ENCODE measurements around the gene TIMP3.

Gene TIMP3

DNA sequence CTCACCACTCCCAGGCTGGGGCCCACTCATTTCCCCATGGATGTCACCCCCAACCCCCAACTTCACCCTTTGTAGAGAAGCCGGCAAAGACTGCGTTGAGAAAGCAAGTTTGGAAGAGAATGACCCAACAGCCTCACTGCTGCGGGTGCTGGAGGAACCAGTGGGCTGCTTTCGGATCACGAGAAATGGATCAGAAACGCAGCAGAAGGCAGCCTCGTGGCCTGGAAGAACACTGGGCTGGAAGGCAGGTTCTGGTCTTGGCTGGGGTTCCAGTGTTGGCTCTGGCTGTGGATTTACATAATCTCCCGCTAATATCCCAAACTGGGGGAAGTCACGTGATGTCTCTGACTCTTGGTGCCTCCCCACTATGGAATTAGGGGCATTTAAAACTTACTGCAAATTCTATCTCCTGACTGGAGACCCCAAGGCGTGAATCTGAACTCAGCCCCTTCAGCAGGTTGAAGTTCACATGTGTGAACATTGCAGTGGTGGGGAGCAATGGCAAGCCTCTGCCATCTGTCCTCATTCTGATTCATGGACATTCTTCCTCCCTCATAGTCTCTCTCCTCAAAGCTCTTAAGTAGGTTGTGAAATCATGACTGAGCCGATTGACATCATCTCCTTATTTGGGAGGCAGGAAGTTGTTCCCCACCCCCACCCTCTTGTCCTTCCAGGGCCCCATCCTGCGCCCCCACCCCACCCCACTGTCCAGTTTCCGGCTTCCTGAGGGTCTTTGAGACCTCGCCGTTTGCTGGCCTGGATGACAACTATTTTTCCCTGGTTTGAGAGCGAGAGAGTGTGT is 37.0 kb upstream of the TIMP3 start:
- H3K27me3 ChIP-seq (ENCODE audit: control insufficient read depth, insufficient read depth, low read length): no peaks in the 10 kb centered on the region
- no peaks in the 10 kb centered on the region for H3K36me3 ChIP-seq (ENCODE audit: insufficient read depth, low read length)
- H3K4me1 ChIP-seq (ENCODE audit: control insufficient read depth, insufficient read depth, low read length): peaks cover 25% of the 10 kb centered on the region
- H3K4me2 ChIP-seq (ENCODE audit: low read length): no peak overlapping the region
- no peaks in the 10 kb centered on the region for H3K9me3 ChIP-seq (replicated peaks; ENCODE audit: low read length)
- no peak overlapping the region for H3K9ac ChIP-seq (ENCODE audit: low read depth, low read length)
- H3K4me3 ChIP-seq (ENCODE audit: low read length): no peak overlapping the region

DNA sequence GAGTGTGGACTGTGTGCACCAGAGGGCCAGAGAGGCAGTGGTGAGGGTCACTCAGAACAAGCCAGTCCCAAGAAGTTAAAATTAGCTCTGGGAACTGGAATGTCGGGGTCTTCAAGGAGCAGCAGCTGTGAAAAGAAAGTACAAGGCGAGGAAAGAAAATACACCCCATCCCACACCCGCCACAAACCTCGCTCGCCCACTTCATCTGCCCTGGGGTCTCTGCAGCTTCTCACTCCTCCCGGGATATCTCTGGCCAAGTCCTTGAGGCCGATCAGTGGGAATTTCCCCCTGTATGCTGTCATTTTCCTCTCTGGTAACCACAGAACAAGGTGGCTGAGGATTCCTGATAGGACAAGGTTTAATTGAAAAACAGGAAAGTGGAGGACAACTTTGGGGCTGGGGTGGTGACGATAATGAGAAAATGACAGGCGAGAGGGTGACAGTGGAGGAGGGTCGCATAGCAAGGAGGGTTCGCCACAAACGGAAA is 36.3 kb upstream of the TIMP3 start:
- no peak overlapping the region for H3K4me3 ChIP-seq (ENCODE audit: low read length)
- H3K36me3 ChIP-seq (ENCODE audit: insufficient read depth, low read length): no peaks in the 10 kb centered on the region
- no peak overlapping the region for H3K9ac ChIP-seq (ENCODE audit: low read depth, low read length)
- H3K9me3 ChIP-seq (replicated peaks; ENCODE audit: low read length): no peaks in the 10 kb centered on the region
- no peak overlapping the region for H3K4me2 ChIP-seq (ENCODE audit: low read length)
- no peaks in the 10 kb centered on the region for H3K27me3 ChIP-seq (ENCODE audit: control insufficient read depth, insufficient read depth, low read length)
- peaks cover 25% of the 10 kb centered on the region for H3K4me1 ChIP-seq (ENCODE audit: control insufficient read depth, insufficient read depth, low read length)

GRCh38 chr22:32771756-32772155 is 29.7 kb upstream of the TIMP3 start:
- H3K4me1 ChIP-seq (ENCODE audit: control insufficient read depth, insufficient read depth, low read length): no peaks in the 10 kb centered on the region
- no peak overlapping the region for H3K4me2 ChIP-seq (ENCODE audit: low read length)
- no peaks in the 10 kb centered on the region for H3K36me3 ChIP-seq (ENCODE audit: insufficient read depth, low read length)
- no peak overlapping the region for H3K4me3 ChIP-seq (ENCODE audit: low read length)
- H3K9ac ChIP-seq (ENCODE audit: low read depth, low read length): no peak overlapping the region
- no peaks in the 10 kb centered on the region for H3K27me3 ChIP-seq (ENCODE audit: control insufficient read depth, insufficient read depth, low read length)
- no peaks in the 10 kb centered on the region for H3K9me3 ChIP-seq (replicated peaks; ENCODE audit: low read length)

DNA sequence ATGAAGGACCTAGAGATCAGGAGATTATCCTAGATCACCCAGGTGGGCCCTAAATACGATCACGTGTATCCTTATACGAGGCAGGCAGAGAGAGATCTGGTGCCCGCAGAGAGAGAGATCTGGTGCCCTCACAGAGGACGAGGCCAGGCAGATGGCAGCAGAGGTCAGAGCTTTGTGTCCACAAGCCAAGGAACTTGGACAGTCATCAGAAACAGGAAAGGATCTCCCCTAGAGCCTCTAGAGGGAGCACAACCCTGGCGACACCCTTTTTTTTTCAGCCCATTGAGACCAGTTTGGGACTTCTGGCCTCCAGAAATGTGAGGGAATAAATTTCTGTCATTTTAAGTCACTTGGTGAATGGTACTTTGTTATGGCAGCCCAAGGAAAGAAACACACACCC is 25.5 kb upstream of the TIMP3 start:
- no peak overlapping the region for H3K4me3 ChIP-seq (ENCODE audit: low read length)
- H3K9ac ChIP-seq (ENCODE audit: low read depth, low read length): no peak overlapping the region
- no peaks in the 10 kb centered on the region for H3K4me1 ChIP-seq (ENCODE audit: control insufficient read depth, insufficient read depth, low read length)
- no peaks in the 10 kb centered on the region for H3K27me3 ChIP-seq (ENCODE audit: control insufficient read depth, insufficient read depth, low read length)
- H3K9me3 ChIP-seq (replicated peaks; ENCODE audit: low read length): no peaks in the 10 kb centered on the region
- no peaks in the 10 kb centered on the region for H3K36me3 ChIP-seq (ENCODE audit: insufficient read depth, low read length)
- H3K4me2 ChIP-seq (ENCODE audit: low read length): no peak overlapping the region

GRCh38 chr22:32776397-32776796 is 25.1 kb upstream of the TIMP3 start:
- Histone ChIP-seq H3K4me1 (ENCODE audit: control insufficient read depth, insufficient read depth, low read length) (no peaks in the 10 kb centered on the region), H3K36me3 (ENCODE audit: insufficient read depth, low read length) (no peaks in the 10 kb centered on the region), H3K4me3 (ENCODE audit: low read length) (no peak overlapping the region), H3K4me2 (ENCODE audit: low read length) (no peak overlapping the region), H3K9me3 (replicated peaks; ENCODE audit: low read length) (no peaks in the 10 kb centered on the region), H3K27me3 (ENCODE audit: control insufficient read depth, insufficient read depth, low read length) (no peaks in the 10 kb centered on the region), H3K9ac (ENCODE audit: low read depth, low read length) (no peak overlapping the region)

- Histone ChIP-seq H3K36me3 (ENCODE audit: insufficient read depth, low read length) (no peaks in the 10 kb centered on the region), H3K4me3 (ENCODE audit: low read length) (no peak overlapping the region), H3K9ac (ENCODE audit: low read depth, low read length) (no peak overlapping the region), H3K27me3 (ENCODE audit: control insufficient read depth, insufficient read depth, low read length) (no peaks in the 10 kb centered on the region), H3K4me2 (ENCODE audit: low read length) (no peak overlapping the region), H3K9me3 (replicated peaks; ENCODE audit: low read length) (no peaks in the 10 kb centered on the region), H3K4me1 (ENCODE audit: control insufficient read depth, insufficient read depth, low read length) (no peaks in the 10 kb centered on the region)
These were observed 24.7 kb upstream of the TIMP3 start for GRCh38 chr22:32776802-32777201.

DNA sequence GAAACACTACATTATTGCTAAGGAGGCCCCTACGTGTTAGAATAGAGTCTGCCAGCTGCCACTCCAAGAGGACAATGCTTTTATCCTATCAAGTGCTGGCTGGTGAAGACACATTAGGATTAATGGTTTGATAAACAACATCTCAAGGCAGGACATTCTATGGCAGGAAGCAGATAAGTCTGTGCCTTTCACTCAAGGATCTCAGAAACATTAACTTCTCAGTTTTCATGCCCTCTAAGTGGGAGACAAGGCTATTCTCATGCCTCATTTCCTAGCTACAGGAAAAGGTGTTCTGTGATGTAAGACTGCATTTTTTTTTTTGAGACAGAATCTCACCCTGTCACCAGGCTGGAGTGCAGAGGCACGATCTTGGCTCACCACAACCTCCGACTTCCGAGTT is 23.5 kb upstream of the TIMP3 start:
- Histone ChIP-seq H3K4me3 (ENCODE audit: low read length) (no peak overlapping the region), H3K9ac (ENCODE audit: low read depth, low read length) (no peak overlapping the region), H3K27me3 (ENCODE audit: control insufficient read depth, insufficient read depth, low read length) (no peaks in the 10 kb centered on the region), H3K4me1 (ENCODE audit: control insufficient read depth, insufficient read depth, low read length) (no peaks in the 10 kb centered on the region), H3K4me2 (ENCODE audit: low read length) (no peak overlapping the region), H3K36me3 (ENCODE audit: insufficient read depth, low read length) (no peaks in the 10 kb centered on the region), H3K9me3 (replicated peaks; ENCODE audit: low read length) (no peaks in the 10 kb centered on the region)

DNA sequence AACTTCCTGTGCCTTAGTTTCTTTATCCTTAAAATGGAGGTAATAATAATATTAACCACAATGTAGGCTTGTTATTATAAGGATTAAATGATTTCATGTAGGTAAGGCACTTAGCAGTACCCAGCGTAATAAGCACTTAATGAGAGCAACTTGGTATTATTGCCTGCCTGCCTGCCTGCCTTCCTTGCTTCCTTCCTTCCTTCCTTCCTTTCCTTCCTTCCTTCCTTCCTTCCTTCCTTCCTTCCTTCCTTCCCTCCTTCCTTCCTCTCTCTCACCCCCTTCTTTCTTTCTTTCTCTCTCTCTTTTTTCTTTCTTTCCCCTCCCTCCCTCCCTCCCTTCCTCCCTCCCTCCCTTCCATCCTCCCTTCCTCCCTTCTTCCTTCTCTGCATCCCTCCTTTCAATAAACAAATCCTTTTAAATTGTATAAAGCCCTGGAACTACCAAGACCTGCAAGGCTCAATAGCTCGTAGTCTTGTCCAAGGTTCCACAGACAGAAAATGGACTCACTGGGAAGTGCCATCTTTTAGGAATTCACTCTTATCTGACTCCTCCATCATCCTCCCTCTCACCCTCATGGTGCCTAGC is 20.7 kb upstream of the TIMP3 start:
- Histone ChIP-seq H3K27me3 (ENCODE audit: control insufficient read depth, insufficient read depth, low read length) (no peaks in the 10 kb centered on the region), H3K9ac (ENCODE audit: low read depth, low read length) (no peak overlapping the region), H3K36me3 (ENCODE audit: insufficient read depth, low read length) (no peaks in the 10 kb centered on the region), H3K4me1 (ENCODE audit: control insufficient read depth, insufficient read depth, low read length) (no peaks in the 10 kb centered on the region), H3K4me3 (ENCODE audit: low read length) (no peak overlapping the region), H3K4me2 (ENCODE audit: low read length) (no peak overlapping the region), H3K9me3 (replicated peaks; ENCODE audit: low read length) (no peaks in the 10 kb centered on the region)

DNA sequence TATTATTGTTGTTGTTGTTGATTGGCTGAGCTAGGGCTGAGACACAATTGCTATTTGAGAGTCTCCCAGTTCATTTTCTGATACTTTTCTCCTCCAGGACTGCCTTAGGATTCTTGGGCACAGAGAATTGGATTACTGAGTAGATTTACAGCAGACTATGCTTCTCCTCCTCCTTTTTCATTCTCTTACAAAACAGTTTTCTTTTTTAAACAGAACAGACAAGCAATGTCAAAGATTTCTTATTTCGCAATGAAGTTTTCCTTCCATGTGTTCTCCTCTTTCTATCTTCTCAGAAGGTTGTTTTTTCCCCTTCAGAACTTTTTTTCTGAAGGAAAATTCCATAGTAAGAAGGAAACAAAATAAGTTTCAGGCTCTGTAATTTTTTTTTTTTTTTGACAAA is 19.8 kb upstream of the TIMP3 start:
- Histone ChIP-seq H3K27me3 (ENCODE audit: control insufficient read depth, insufficient read depth, low read length) (no peaks in the 10 kb centered on the region), H3K9ac (ENCODE audit: low read depth, low read length) (no peak overlapping the region), H3K4me3 (ENCODE audit: low read length) (no peak overlapping the region), H3K9me3 (replicated peaks; ENCODE audit: low read length) (no peaks in the 10 kb centered on the region), H3K4me1 (ENCODE audit: control insufficient read depth, insufficient read depth, low read length) (no peaks in the 10 kb centered on the region), H3K4me2 (ENCODE audit: low read length) (no peak overlapping the region), H3K36me3 (ENCODE audit: insufficient read depth, low read length) (no peaks in the 10 kb centered on the region)

GRCh38 chr22:32785321-32786026 is 16.0 kb upstream of the TIMP3 start:
- Histone ChIP-seq H3K27me3 (ENCODE audit: control insufficient read depth, insufficient read depth, low read length) (no peaks in the 10 kb centered on the region), H3K36me3 (ENCODE audit: insufficient read depth, low read length) (no peaks in the 10 kb centered on the region), H3K4me3 (ENCODE audit: low read length) (no peak overlapping the region), H3K9ac (ENCODE audit: low read depth, low read length) (no peak overlapping the region), H3K4me2 (ENCODE audit: low read length) (no peak overlapping the region), H3K4me1 (ENCODE audit: control insufficient read depth, insufficient read depth, low read length) (peaks cover 9% of the 10 kb centered on the region), H3K9me3 (replicated peaks; ENCODE audit: low read length) (no peaks in the 10 kb centered on the region)

- H3K4me3 ChIP-seq (ENCODE audit: low read length): no peak overlapping the region
- H3K36me3 ChIP-seq (ENCODE audit: insufficient read depth, low read length): no peaks in the 10 kb centered on the region
- no peaks in the 10 kb centered on the region for H3K9me3 ChIP-seq (replicated peaks; ENCODE audit: low read length)
- no peak overlapping the region for H3K4me2 ChIP-seq (ENCODE audit: low read length)
- no peak overlapping the region for H3K9ac ChIP-seq (ENCODE audit: low read depth, low read length)
- H3K27me3 ChIP-seq (ENCODE audit: control insufficient read depth, insufficient read depth, low read length): no peaks in the 10 kb centered on the region
- peaks cover 9% of the 10 kb centered on the region for H3K4me1 ChIP-seq (ENCODE audit: control insufficient read depth, insufficient read depth, low read length)
These were observed 15.5 kb upstream of the TIMP3 start for GRCh38 chr22:32786027-32786418.
